Hematopoietic multipotent progenitor cell treated with erythropoietin and hydrocortisone succinate and interleukin-3 and kit ligand, for 6 days (in vitro differentiated cells): ENCODE results near the gene ARMH1.

Experiments
- DNase-seq: peaks from one replicate; pipeline ENCODE4 v3.0.0-alpha.2; 2015

Gene ARMH1

GRCh38 chr1:44674113-44675000 is at the start of gene ARMH1, which contains the start of gene TMEM53:
ARMH1 (plus strand) TSS chr1:44674714; CDS start chr1:44689698, 14,984 bp downstream.
TMEM53 (minus strand) TSS chr1:44674481; CDS start chr1:44674391, 90 bp downstream.
- DNase-seq: peak; percentile 100

DNA sequence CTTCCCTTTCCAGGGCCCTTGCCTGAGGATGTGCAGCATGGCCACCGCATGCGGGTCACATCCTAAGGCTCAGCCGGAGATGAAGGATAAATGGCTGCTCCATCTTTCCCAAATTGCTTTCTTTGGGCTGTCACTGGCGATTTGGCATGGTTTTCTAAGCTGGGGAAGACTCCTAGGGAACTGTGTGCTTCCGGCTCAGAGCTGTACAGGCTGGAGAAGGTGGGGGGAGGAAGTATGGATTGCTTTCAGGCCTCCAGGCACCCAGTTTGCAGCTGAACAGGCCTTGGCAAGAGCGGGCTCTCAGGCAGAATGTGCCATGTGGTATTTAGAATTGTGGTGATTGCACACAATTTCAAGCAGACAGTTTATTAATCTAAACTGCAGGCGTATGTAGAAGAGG is 49.2 kb upstream of the ARMH1 start:
- no peak for DNase-seq

GRCh38 chr1:44628962-44629756 is 45.4 kb upstream of the ARMH1 start:
- DNase-seq: no peak

DNA sequence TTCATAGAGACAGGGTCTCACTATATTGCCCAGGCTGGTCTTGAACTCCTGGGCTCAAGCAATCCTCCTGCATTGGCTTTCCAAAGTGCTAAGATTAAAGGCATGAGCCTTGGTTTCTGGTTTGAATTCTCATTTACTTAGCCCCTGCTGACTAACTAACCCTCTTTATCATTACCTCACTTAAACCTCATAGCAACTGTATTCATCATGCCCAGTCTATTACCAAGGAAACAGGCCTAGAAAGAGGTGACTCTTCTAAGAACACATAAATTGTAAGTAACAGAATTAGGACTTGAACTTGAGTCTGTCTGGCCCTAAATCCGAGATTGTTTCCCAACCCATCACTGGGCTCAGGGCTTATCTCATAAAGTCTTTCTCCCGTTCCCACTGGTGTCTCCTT is 44.4 kb upstream of the ARMH1 start:
- DNase-seq: no peak

DNA sequence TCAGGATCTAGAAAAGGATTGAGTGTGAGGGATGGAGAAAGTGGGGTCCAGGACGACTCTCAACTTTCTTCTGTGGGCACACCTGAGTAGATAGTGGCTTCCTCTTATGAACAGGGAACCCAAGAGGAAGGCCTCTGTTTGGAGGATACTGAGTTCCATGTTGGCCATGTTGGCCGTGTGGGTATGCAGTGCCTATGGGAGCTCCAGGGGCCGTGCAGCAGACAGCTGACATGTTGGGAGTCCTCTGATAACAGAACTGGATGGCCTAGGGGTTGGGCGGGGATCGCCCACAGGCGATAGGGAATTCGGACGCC is 43.2 kb upstream of the ARMH1 start:
- DNase-seq: no peak

GRCh38 chr1:44631647-44632539 is 42.6 kb upstream of the ARMH1 start:
- peak; percentile 95 for DNase-seq

- peak; percentile 84 for DNase-seq
Measured at GRCh38 chr1:44632598-44632997, 41.9 kb upstream of the ARMH1 start.

GRCh38 chr1:44634606-44635189 is 39.8 kb upstream of the ARMH1 start:
- no peak for DNase-seq

- no peak for DNase-seq
Measured at GRCh38 chr1:44635439-44635838, 39.1 kb upstream of the ARMH1 start.

DNA sequence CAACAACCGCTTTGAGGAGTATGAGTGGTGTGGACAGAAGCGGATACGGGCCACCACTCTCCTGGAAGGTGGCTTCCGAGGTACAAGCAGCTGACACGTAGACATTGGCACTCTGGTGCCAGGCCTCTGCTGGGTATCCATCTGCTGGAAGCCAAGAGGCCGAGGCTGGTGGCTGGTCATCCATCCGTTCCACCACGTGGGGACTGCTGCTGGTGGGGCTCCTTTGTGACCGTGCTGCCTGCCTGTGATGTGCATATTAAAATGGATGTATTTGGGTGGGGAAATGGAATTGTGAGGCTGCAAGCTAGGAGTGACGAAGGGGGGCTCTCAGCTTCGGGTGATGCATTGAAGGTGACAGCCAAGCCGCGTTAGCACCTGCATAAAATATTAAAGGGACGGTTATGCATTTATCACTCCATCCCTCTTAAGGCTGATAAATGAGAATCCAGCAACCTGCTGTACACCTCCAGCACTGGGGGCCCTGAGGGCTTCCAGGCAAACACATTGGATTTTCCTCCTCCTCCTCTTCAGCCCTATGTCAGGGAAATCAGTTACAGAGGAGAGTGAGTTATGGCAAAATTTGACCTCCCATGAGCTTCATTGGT is 38.3 kb upstream of the ARMH1 start:
- DNase-seq: no peak

- peak; percentile 82 for DNase-seq
Measured at GRCh38 chr1:44636688-44637598, 37.6 kb upstream of the ARMH1 start.

- DNase-seq: peak; percentile 96
Measured at GRCh38 chr1:44637702-44638411, 36.7 kb upstream of the ARMH1 start.

DNA sequence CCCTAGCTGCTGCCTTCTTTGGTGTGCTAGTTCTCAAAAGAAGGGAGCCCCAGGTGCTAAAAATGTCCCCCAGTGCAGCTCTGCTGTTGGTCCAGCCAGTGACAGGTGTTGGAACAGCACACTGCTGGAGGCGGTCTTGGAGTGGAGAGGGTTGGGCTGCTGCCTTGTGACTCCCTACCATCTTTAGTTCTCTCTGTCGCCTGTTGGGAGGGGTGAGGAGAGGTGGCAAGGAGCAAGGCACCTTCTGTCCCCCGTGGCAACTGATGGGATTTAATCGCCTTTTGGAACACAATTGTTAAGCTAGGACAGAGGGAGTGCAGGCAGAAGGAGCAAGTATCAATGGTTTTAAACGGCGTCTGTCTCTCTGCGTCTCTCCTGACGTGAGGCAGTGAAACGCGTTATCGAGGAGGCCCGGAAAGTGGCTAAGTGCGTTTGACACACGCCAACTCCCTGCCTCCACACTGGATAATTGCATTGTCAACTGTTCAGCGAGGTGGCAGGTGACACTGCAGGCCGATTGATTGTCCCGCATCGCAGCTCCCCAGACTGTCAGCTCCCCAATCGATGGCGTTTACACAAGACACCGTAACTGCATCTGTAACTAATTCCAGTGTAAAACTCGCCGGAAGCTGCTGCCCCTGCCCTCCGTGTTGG is 34.2 kb upstream of the ARMH1 start:
- no peak for DNase-seq

DNA sequence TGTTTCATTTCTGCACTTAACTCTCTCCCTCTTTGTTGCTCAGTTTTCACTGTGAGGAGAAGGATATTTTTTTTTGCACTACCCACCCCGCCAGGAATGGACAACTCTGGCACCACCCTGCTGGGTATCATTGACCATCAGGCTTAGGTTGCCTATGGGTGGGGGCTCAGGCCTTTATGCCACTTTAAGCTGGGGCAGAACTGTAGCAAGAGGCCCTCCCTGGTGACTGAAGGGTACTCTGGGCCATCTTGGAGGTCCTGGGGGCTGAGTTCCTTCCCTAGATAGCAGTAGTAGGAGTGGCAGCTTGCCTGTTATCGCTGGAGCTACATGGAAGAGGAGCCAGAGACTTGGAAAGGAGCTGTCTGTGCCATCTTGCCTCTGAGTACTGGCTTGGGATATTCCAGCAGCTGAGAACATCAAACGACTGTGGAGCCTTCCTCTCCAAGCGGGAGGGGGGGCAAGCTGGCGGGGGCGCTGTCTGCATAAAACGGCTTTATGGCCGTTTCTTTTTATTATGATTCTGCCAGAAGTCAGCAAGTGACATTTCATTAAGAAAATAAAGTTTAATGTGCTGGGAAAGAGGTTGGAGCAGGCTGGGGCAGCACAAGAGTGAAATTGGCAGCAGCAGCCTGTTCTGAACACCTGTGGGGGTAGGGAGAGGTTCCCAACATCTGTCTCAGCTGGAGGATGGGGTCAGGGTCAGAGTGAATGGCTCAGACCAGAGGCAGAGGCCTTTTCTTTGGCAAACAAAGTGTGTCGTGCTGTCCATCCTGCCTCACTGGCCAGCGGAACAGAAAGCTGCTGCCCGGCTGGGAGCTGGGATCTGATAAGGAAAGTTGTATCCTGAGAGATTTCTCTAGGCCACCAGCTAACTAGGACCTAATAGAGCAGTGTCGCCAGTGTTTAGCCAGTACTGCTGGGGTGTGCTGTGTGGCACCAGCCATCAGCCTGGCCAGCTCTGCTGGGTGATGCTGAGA is 33.1 kb upstream of the ARMH1 start:
- DNase-seq: no peak

- no peak for DNase-seq
Measured at GRCh38 chr1:44642255-44642654, 32.3 kb upstream of the ARMH1 start.

DNA sequence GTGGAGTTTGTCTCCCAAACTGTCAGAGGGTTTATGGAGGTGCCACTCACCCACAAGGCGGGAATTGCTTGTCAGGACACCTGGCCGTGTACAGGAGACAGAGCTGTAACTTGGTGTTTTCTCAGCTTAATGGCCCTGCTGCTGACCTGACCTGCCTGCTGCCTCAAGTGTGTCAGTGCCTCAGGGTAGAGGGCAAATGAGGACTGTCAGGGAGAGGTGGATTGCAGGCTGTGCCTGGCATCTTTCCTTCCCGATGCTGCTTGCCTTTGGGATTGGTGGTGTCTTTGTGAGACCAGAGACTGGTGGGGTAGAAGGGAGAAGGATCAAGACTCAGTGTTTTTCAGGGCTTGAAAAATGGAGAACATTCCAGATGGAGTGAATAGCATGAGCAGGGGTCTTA is 31.6 kb upstream of the ARMH1 start:
- DNase-seq: no peak

DNA sequence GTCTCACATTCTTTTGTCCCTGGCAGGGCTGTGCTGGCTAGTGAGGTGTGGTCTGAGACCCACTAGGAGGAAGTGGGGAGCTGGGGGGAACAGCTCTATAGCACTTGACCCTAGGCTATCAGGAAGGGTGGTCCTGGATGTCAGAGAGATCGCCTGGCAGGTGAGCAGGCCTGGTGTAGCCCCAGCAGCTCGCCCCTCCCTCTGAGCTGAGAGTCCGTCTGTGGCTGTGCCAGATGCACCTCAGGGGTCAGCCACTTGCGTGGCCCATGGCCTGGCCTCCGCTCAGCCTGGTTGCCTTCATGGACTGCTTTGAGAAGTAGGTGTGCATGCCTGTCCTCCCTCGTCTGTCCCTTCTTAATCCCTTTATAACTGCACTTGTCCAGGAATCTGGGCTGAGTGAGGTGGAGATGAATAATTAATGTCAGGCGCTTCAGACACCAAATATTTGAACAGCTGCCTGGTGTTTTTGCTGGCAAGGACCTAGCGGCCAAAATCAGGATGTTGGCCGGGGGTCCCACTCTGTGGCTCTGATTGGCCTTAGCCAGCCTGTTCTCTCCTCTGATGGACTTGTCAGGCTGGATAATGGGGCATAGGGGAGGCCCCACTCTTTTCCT is 30.7 kb upstream of the ARMH1 start:
- no peak for DNase-seq

DNA sequence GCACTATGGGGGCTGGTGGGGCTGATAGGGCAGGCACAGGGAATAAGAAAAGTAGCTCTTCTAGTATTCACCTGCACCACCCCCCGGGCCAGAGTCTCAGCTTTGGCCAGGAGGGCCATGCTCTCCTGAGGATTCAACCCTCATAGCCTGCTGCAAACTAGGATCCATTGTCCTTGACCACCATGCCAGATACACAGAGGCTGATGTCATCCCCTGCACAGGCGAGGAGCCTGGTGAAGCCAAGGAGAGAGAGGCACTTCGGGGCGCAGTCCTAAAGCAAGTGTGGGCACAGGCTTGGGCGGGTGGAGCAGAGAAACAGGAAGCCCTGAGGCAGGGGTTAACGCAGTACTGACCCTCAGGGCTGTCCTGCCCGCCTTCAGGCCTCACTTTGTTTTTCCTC is 29.7 kb upstream of the ARMH1 start:
- DNase-seq: no peak
